GM21360 (cell line): ENCODE measurements around the gene MAN1A2.

Experiments
- ATAC-seq: cut with Tn5 transposase; IDR thresholded peaks from one replicate; pipeline ENCODE4 v1.9.1; 2021; ENCODE audit warnings: mild to moderate bottlenecking, moderate library complexity; ENCODE audit not compliant: unreplicated experiment

MAN1A2 gene

GRCh38 chr1:117481410-117481809, 114.2 kb downstream of the MAN1A2 start:
- ATAC-seq, result no peak

- ATAC-seq, result no peak
Measured at GRCh38 chr1:117493906-117494305, 126.7 kb downstream of the MAN1A2 start.

- ATAC-seq, result no peak
Measured at GRCh38 chr1:117495068-117495467, 127.8 kb downstream of the MAN1A2 start.

GRCh38 chr1:117499071-117499470, 131.8 kb downstream of the MAN1A2 start:
- ATAC-seq, result no peak

- ATAC-seq, result no peak
Measured at GRCh38 chr1:117500584-117500983, 133.3 kb downstream of the MAN1A2 start.

- ATAC-seq, result no peak
Measured at GRCh38 chr1:117501281-117501680, 134.0 kb downstream of the MAN1A2 start.

GRCh38 chr1:117511273-117511672, 144.0 kb downstream of the MAN1A2 start:
- no peak for ATAC-seq

GRCh38 chr1:117512728-117513321, 145.6 kb downstream of the MAN1A2 start:
- ATAC-seq, result no peak

GRCh38 chr1:117523111-117523510, 155.9 kb downstream of the MAN1A2 start:
- no peak for ATAC-seq

- ATAC-seq, result no peak
Measured at GRCh38 chr1:117527074-117527473, 159.8 kb downstream of the MAN1A2 start.

GRCh38 chr1:117527566-117528102, 160.4 kb downstream of the MAN1A2 start:
- ATAC-seq, result no peak

GRCh38 chr1:117529683-117530082, 162.4 kb downstream of the MAN1A2 start:
- no peak for ATAC-seq

GRCh38 chr1:117531222-117531621, 164.0 kb downstream of the MAN1A2 start:
- no peak for ATAC-seq

- peak; percentile 85 for ATAC-seq
Measured at GRCh38 chr1:117534995-117535467, 167.8 kb downstream of the MAN1A2 start.

GRCh38 chr1:117535821-117536220, 168.6 kb downstream of the MAN1A2 start:
- no peak for ATAC-seq

- no peak for ATAC-seq
Measured at GRCh38 chr1:117537291-117537920, 170.2 kb downstream of the MAN1A2 start.

GRCh38 chr1:117540532-117540931, 173.3 kb downstream of the MAN1A2 start:
- no peak for ATAC-seq

- no peak for ATAC-seq
Measured at GRCh38 chr1:117541003-117541402, 173.8 kb downstream of the MAN1A2 start.

GRCh38 chr1:117541585-117541984, 174.3 kb downstream of the MAN1A2 start:
- no peak for ATAC-seq

GRCh38 chr1:117544509-117545109, 177.4 kb downstream of the MAN1A2 start:
- no peak for ATAC-seq

- no peak for ATAC-seq
Measured at GRCh38 chr1:117546467-117546866, 179.2 kb downstream of the MAN1A2 start.

- ATAC-seq, result no peak
Measured at GRCh38 chr1:117553471-117553870, 186.2 kb downstream of the MAN1A2 start.
